GM23338 (cell line): Measurements from ENCODE around the gene THSD8. TPM values are rescaled to one million over a fixed set of nuclear protein-coding genes. Genes with fewer than 3 reads are reported as not detected.

Experiments used
- ATAC-seq: fragments of 200-7000 bp; cut with Tn5 transposase; 3 replicates; pipeline ENCODE4 v1.9.1; 2020
- DNase-seq: peaks from one replicate; pipeline ENCODE4 v3.0.0-alpha.2; 2015; ENCODE audit warnings: low spot score
- H2AFZ ChIP-seq: fragments of 200-600 bp; sonication (generic); 2 replicates; pipeline ENCODE4 v1.8.0; 2016; ENCODE audit warnings: antibody characterized with exemption, mild to moderate bottlenecking, moderate library complexity
- H3F3A ChIP-seq: fragments of 200-600 bp; sonication (generic); replicated peaks from 2 replicates; pipeline ENCODE4 v1.8.0; 2017; ENCODE audit warnings: antibody characterized with exemption, mixed run types, low read depth
- H3K27ac ChIP-seq: fragments of 200-600 bp; sonication (generic); 2 replicates; pipeline ENCODE4 v1.6.1; 2016; ENCODE audit warnings: low read depth
- H3K27me3 ChIP-seq: fragments of 200-600 bp; sonication (generic); 2 replicates; pipeline ENCODE4 v1.8.0; 2016; ENCODE audit warnings: mild to moderate bottlenecking, mixed run types, moderate library complexity; ENCODE audit not compliant: insufficient read depth
- H3K36me3 ChIP-seq: fragments of 200-600 bp; sonication (generic); 2 replicates; pipeline ENCODE4 v1.8.0; 2016; ENCODE audit warnings: mild to moderate bottlenecking; ENCODE audit not compliant: insufficient read depth
- H3K4me1 ChIP-seq: fragments of 200-600 bp; sonication (generic); 2 replicates; pipeline ENCODE4 v1.8.0; 2016; ENCODE audit warnings: mild to moderate bottlenecking, moderate library complexity; ENCODE audit not compliant: insufficient read depth
- H3K4me2 ChIP-seq: fragments of 200-600 bp; sonication (generic); 2 replicates; pipeline ENCODE4 v1.7.1; 2017; ENCODE audit warnings: mixed run types
- H3K4me3 ChIP-seq: fragments of 200-600 bp; sonication (generic); 2 replicates; pipeline ENCODE4 v1.6.1; 2016; ENCODE audit warnings: mixed run types
- H3K79me2 ChIP-seq: fragments of 200-600 bp; sonication (generic); replicated peaks from 2 replicates; pipeline ENCODE4 v1.8.0; 2017; ENCODE audit warnings: mild to moderate bottlenecking; ENCODE audit not compliant: insufficient read depth
- H3K9me2 ChIP-seq: fragments of 200-600 bp; sonication (generic); 2 replicates; pipeline ENCODE4 v1.8.0; 2017; ENCODE audit not compliant: insufficient read depth
- H4K20me1 ChIP-seq: fragments of 200-600 bp; sonication (generic); replicated peaks from 2 replicates; pipeline ENCODE4 v1.8.0; 2017; ENCODE audit warnings: mild to moderate bottlenecking; ENCODE audit not compliant: insufficient read depth
- H3K27ac Mint-ChIP-seq: 2 replicates; pipeline ENCODE4 v1.8.0; 2020; ENCODE audit warnings: inconsistent platforms, mild to moderate bottlenecking, moderate library complexity, mixed read lengths
- H3K27me3 Mint-ChIP-seq: 3 replicates; pipeline ENCODE4 v1.8.0; 2022; ENCODE audit warnings: low read depth, mild to moderate bottlenecking, moderate library complexity, mixed read lengths, inconsistent platforms; ENCODE audit not compliant: insufficient read depth, poor library complexity
- H3K36me3 Mint-ChIP-seq: 3 replicates; pipeline ENCODE4 v1.8.0; 2021; ENCODE audit warnings: low read depth, mild to moderate bottlenecking, inconsistent platforms, moderate library complexity, mixed read lengths
- H3K4me1 Mint-ChIP-seq: 3 replicates; pipeline ENCODE4 v1.8.0; 2020; ENCODE audit warnings: mild to moderate bottlenecking, inconsistent platforms, mixed read lengths
- H3K4me3 Mint-ChIP-seq: 3 replicates; pipeline ENCODE4 v1.8.0; 2021; ENCODE audit warnings: moderate library complexity, mild to moderate bottlenecking, inconsistent platforms, mixed read lengths
- H3K9me3 Mint-ChIP-seq: 3 replicates; pipeline ENCODE4 v1.8.0; 2020; ENCODE audit warnings: moderate library complexity, mild to moderate bottlenecking, inconsistent platforms, mixed read lengths
- CREB1 ChIP-seq: fragments of 250-450 bp; sonication (Bioruptor Pico); IDR thresholded peaks from 2 replicates; pipeline ENCODE4 v1.5.0; 2020; ENCODE audit warnings: low read depth, mild to moderate bottlenecking, moderate library complexity
- CTCF ChIP-seq, 2 experiments: fragments of 200-600 bp in 1 of 2; sonication (generic) in 1 of 2; conservative IDR thresholded peaks; 2 replicates each; pipeline versions ENCODE4 v1.5.1 to v1.6.1; 2016 to 2017; ENCODE audit warnings: antibody characterized with exemption in 2 of 2, low read depth in 2 of 2, mild to moderate bottlenecking in 2 of 2, moderate library complexity in 1 of 2
- ETS1 ChIP-seq: IDR thresholded peaks from 2 replicates; pipeline ENCODE4 v1.6.1; 2016; ENCODE audit warnings: antibody characterized with exemption
- EZH2 ChIP-seq: fragments of 200-600 bp; sonication (generic); IDR thresholded peaks from one replicate; pipeline ENCODE4 v1.8.0; 2017; ENCODE audit warnings: antibody characterized with exemption, mild to moderate bottlenecking, low read depth; ENCODE audit not compliant: unreplicated experiment
- EZH2phosphoT487 ChIP-seq: fragments of 200-600 bp; sonication (generic); IDR thresholded peaks from one replicate; pipeline ENCODE4 v1.8.1; 2018; ENCODE audit warnings: antibody characterized with exemption; ENCODE audit not compliant: unreplicated experiment
- JUNB ChIP-seq: IDR thresholded peaks from one replicate; pipeline ENCODE4 v1.6.1; 2016; ENCODE audit warnings: antibody characterized with exemption; ENCODE audit not compliant: unreplicated experiment
- NANOG ChIP-seq: IDR thresholded peaks from 2 replicates; pipeline ENCODE4 v1.6.1; 2016; ENCODE audit warnings: antibody characterized with exemption, borderline replicate concordance
- POLR2AphosphoS5 ChIP-seq: IDR thresholded peaks from 2 replicates; pipeline ENCODE4 v1.6.1; 2016; ENCODE audit warnings: antibody characterized with exemption, low read depth
- REST ChIP-seq: IDR thresholded peaks from one replicate; pipeline ENCODE4 v1.6.1; 2018; ENCODE audit warnings: antibody characterized with exemption; ENCODE audit not compliant: unreplicated experiment
- STAT1 ChIP-seq: IDR thresholded peaks from one replicate; pipeline ENCODE4 v1.6.1; 2016; ENCODE audit warnings: antibody characterized with exemption; ENCODE audit not compliant: unreplicated experiment
- ZNF114 ChIP-seq: fragments of 250-450 bp; sonication (Bioruptor Pico); IDR thresholded peaks from 2 replicates; pipeline ENCODE4 v1.5.0; 2020; ENCODE audit warnings: mild to moderate bottlenecking, moderate library complexity
- ZNF331 ChIP-seq: fragments of 250-450 bp; sonication (Bioruptor Pico); IDR thresholded peaks from 2 replicates; pipeline ENCODE4 v1.5.0; 2020; ENCODE audit warnings: low read depth, mild to moderate bottlenecking, moderate library complexity
- ZNF462 ChIP-seq: fragments of 250-450 bp; sonication (Bioruptor Pico); IDR thresholded peaks from 2 replicates; pipeline ENCODE4 v1.5.0; 2020; ENCODE audit warnings: mild to moderate bottlenecking, moderate library complexity
- polyA plus RNA-seq: library from polyadenylated mRNA; unstranded; fragments of >200 nt; fragmentation: Nextera tagmentation; extraction: Ambion mirVana; gene quantifications from 2 replicates; pipeline ENCODE4 v1.2.1, GENCODE V29; 2016
- total RNA-seq: library from RNA; depleted of rRNA; stranded (reverse); fragments of >200 nt; shearing (Covaris generic); gene quantifications from 2 replicates; pipeline ENCODE4 v1.2.3, GENCODE V29; 2014

Gene THSD8
- total and polyA plus RNA-seq, 2 experiments from 2014 or later, result 0.38 to 38.5 TPM

- peaks cover 28% of the 10 kb centered on the region for H3K4me1 Mint-ChIP-seq
- no peak overlapping the region for H3K27ac Mint-ChIP-seq
- Histone ChIP-seq H3K36me3 (no peaks in the 10 kb centered on the region), H3K9me2 (no peaks in the 10 kb centered on the region), H3K4me3 (no peak overlapping the region), H3K4me2 (no peak overlapping the region), H3K79me2 (peaks cover 8% of the 10 kb centered on the region), H3K27me3 (no peaks in the 10 kb centered on the region), H3K27ac (no peak overlapping the region), H4K20me1 (peaks cover 11% of the 10 kb centered on the region), H3F3A (peaks cover 34% of the 10 kb centered on the region), H2AFZ (no peak overlapping the region), H3K4me1 (peaks cover 20% of the 10 kb centered on the region)
- H3K27me3 Mint-ChIP-seq, result peaks cover 17% of the 10 kb centered on the region
- H3K4me3 Mint-ChIP-seq, result no peak overlapping the region; the same call in 2 of the 3 replicates
- ATAC-seq (no peak), DNase-seq (no peak)
- no peak for TF ChIP-seq CREB1
- TF ChIP-seq REST, result no peak
- no peak for TF ChIP-seq ZNF331
- TF ChIP-seq ZNF114, result no peak
- TF ChIP-seq STAT1, result no peak
- no peak for TF ChIP-seq JUNB
- no peak for TF ChIP-seq NANOG
- TF ChIP-seq POLR2AphosphoS5, result no peak
- TF ChIP-seq CTCF (conservative IDR thresholded peaks at IDR 0.05; ENCODE audit: low read depth in 2 of 2), result no peak
- TF ChIP-seq EZH2phosphoT487, result no peak
- no peak for TF ChIP-seq EZH2
- TF ChIP-seq ZNF462 (CRISPR knock-in tag), result no peak
- TF ChIP-seq ETS1, result no peak
- peaks cover 19% of the 10 kb centered on the region for H3K36me3 Mint-ChIP-seq
- no peaks in the 10 kb centered on the region; the same call in 2 of the 3 replicates for H3K9me3 Mint-ChIP-seq
Observed at GRCh38 chr19:12843999-12844732, 42.3 kb downstream of the THSD8 start.
